Smooth muscle cell (in vitro differentiated cells): ENCODE data around the gene SMIM28. TPM values are rescaled to one million over a fixed set of nuclear protein-coding genes. Genes with fewer than 3 reads are reported as not detected.

ENCODE experiments used
- DNase-seq: peaks from one replicate; lab custom pipeline; 2025; ENCODE audit not compliant: unreplicated experiment; lab: John Stamatoyannopoulos, UW
- H2AFZ ChIP-seq: fragments of 200-600 bp; sonication (generic); 2 replicates; pipeline ENCODE4 v1.6.0; 2016; ENCODE audit warnings: antibody characterized with exemption, low read depth, mild to moderate bottlenecking
- H3F3A ChIP-seq: fragments of 200-600 bp; sonication (generic); 2 replicates; pipeline ENCODE4 v1.6.0; 2017; ENCODE audit warnings: antibody characterized with exemption, low read depth
- H3K27ac ChIP-seq: fragments of 200-600 bp; sonication (generic); 2 replicates; pipeline ENCODE4 v1.5.1; 2016; ENCODE audit warnings: low read depth, mild to moderate bottlenecking
- H3K27me3 ChIP-seq: fragments of 200-600 bp; sonication (generic); 2 replicates; pipeline ENCODE4 v1.6.1; 2016; ENCODE audit warnings: low read depth, mild to moderate bottlenecking
- H3K36me3 ChIP-seq: fragments of 200-600 bp; sonication (generic); 2 replicates; pipeline ENCODE4 v1.5.1; 2016; ENCODE audit warnings: low read depth
- H3K4me1 ChIP-seq: fragments of 200-600 bp; sonication (generic); 2 replicates; pipeline ENCODE4 v1.5.1; 2016; ENCODE audit warnings: low read depth
- H3K4me2 ChIP-seq: fragments of 200-600 bp; sonication (generic); 2 replicates; pipeline ENCODE4 v1.6.0; 2016; ENCODE audit warnings: mild to moderate bottlenecking
- H3K4me3 ChIP-seq: fragments of 200-600 bp; sonication (generic); 2 replicates; pipeline ENCODE4 v1.5.1; 2016; ENCODE audit warnings: mild to moderate bottlenecking
- H3K79me2 ChIP-seq: fragments of 200-600 bp; sonication (generic); 2 replicates; pipeline ENCODE4 v1.6.0; 2016; ENCODE audit warnings: low read depth, mild to moderate bottlenecking
- H3K9ac ChIP-seq: fragments of 200-600 bp; sonication (generic); 2 replicates; pipeline ENCODE4 v1.6.0; 2016; ENCODE audit warnings: low read depth
- H3K9me3 ChIP-seq: fragments of 200-600 bp; sonication (generic); replicated peaks from 2 replicates; pipeline ENCODE4 v1.5.1; 2016; ENCODE audit warnings: low read depth
- H4K20me1 ChIP-seq: fragments of 200-600 bp; sonication (generic); 2 replicates; pipeline ENCODE4 v1.6.0; 2016; ENCODE audit warnings: low read depth
- CTCF ChIP-seq: fragments of 200-600 bp; sonication (generic); IDR thresholded peaks from 2 replicates; pipeline ENCODE4 v1.5.1; 2017; ENCODE audit warnings: borderline replicate concordance, mild to moderate bottlenecking, antibody characterized with exemption; ENCODE audit not compliant: insufficient read depth, poor library complexity, severe bottlenecking
- WGBS: methylation state at CpG from one replicate; pipeline ENCODE4 v1.1.7; 2016; ENCODE audit warnings: low lambda C conversion rate; 5-methylcytosine and 5-hydroxymethylcytosine counted together
- polyA plus RNA-seq: library from polyadenylated mRNA; unstranded; fragments of >200 nt; fragmentation: Nextera tagmentation; extraction: Ambion mirVana; gene quantifications from 2 replicates; pipeline ENCODE4 v1.2.1, GENCODE V29; 2016
- total RNA-seq: library from RNA; depleted of rRNA; stranded (reverse); fragments of >200 nt; gene quantifications from 2 replicates; pipeline ENCODE4 v1.2.3, GENCODE V29; 2014

The SMIM28 gene
- total and polyA plus RNA-seq, 2 experiments from 2014 or later = not detected

DNA sequence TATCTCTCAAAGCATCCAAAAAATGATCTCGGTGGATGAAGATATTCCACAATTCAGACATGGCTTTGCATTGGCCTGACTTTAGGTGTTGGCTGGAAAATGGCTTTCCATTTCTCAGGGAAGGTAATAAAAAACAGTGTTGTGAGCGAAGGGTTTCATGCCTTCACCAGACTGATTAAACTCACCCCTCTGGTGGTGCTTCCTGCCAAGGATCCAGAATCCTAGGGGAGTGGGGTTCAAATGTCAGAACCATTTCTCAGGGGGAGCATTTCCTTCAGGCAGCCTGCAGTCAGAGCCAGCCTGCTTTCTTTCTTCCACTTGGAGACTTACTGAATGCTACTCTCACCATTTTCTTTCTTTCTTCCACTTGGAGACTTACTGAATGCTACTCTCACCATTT, 45.7 kb upstream of the SMIM28 start:
- Histone ChIP-seq H2AFZ (no peak overlapping the region), H3K4me3 (no peak overlapping the region), H4K20me1 (no peaks in the 10 kb centered on the region), H3K9me3 (no peaks in the 10 kb centered on the region), H3K27me3 (peaks cover 9% of the 10 kb centered on the region), H3K79me2 (no peaks in the 10 kb centered on the region), H3F3A (no peaks in the 10 kb centered on the region), H3K4me1 (no peaks in the 10 kb centered on the region), H3K27ac (no peak overlapping the region), H3K9ac (no peak overlapping the region), H3K36me3 (no peaks in the 10 kb centered on the region), H3K4me2 (no peak overlapping the region)
- 34% methylated on average over 2 of the region's 2 CpGs for WGBS
- TF ChIP-seq CTCF = no peak
- no peak for DNase-seq

DNA sequence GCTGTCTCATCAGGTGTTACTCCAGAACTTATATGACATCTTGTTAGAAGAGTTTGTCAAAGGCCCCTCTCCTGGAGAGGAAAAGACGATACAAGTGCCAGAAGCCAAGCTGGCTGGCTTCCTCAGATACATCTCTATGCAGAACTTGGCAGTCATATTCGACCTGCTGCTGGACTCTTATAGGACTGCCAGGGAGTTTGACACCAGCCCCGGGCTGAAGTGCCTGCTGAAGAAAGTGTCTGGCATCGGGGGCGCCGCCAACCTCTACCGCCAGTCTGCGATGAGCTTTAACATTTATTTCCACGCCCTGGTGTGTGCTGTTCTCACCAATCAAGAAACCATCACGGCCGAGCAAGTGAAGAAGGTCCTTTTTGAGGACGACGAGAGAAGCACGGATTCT, 43.7 kb upstream of the SMIM28 start:
- WGBS = 96% methylated on average over 14 of the region's 14 CpGs
- Histone ChIP-seq H4K20me1 (no peaks in the 10 kb centered on the region), H2AFZ (no peak overlapping the region), H3K4me2 (no peak overlapping the region), H3K36me3 (no peaks in the 10 kb centered on the region), H3K79me2 (no peaks in the 10 kb centered on the region), H3F3A (no peaks in the 10 kb centered on the region), H3K4me3 (no peak overlapping the region), H3K9ac (no peak overlapping the region), H3K4me1 (no peaks in the 10 kb centered on the region), H3K9me3 (no peaks in the 10 kb centered on the region), H3K27ac (no peak overlapping the region), H3K27me3 (peaks cover 9% of the 10 kb centered on the region)
- TF ChIP-seq CTCF = no peak
- no peak for DNase-seq

DNA sequence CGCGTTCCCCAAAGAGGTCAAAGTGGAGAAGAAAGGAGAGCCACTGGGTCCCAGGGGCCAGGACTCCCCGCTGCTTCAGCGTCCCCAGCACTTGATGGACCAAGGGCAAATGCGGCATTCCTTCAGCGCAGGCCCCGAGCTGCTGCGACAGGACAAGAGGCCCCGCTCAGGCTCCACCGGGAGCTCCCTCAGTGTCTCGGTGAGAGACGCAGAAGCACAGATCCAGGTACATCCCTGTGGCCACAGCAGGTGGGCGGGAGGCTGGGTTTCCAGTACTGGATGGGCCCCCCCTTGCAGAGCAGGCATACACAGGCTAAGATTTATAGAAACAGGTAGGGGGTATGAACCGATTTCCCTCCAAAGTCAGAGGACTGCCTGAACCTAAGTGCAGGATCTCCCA, 42.7 kb upstream of the SMIM28 start:
- H3F3A ChIP-seq = no peaks in the 10 kb centered on the region

More for the DNA sequence above, 42.7 kb upstream of the SMIM28 start:
- H3K27ac ChIP-seq = no peak overlapping the region
- H3K4me1 ChIP-seq = no peaks in the 10 kb centered on the region
- H4K20me1 ChIP-seq = no peaks in the 10 kb centered on the region
- H3K27me3 ChIP-seq = peaks cover 9% of the 10 kb centered on the region
- no peak overlapping the region for H3K4me3 ChIP-seq
- no peaks in the 10 kb centered on the region for H3K9me3 ChIP-seq
- H2AFZ ChIP-seq = no peak overlapping the region
- no peaks in the 10 kb centered on the region for H3K79me2 ChIP-seq
- no peak for TF ChIP-seq CTCF
- DNase-seq = no peak
- H3K9ac ChIP-seq = no peak overlapping the region
- H3K4me2 ChIP-seq = no peak overlapping the region
- no peaks in the 10 kb centered on the region for H3K36me3 ChIP-seq
- WGBS = 93% methylated on average over 14 of the region's 14 CpGs
